ENCODE measurements around the gene ATXN10. TPM values are rescaled to one million over a fixed set of nuclear protein-coding genes. Genes with fewer than 3 reads are reported as not detected.
A peak's percentile ranks its signal among the peaks of the same experiment; 100 is the strongest.

ATXN10 gene
- total and polyA plus RNA-seq, 2 of the 13 experiments (the other 11 are each of a cell fraction or from before 2014, with no cell fraction given) = 60.1 to 194 TPM

GRCh38 chr22:45645526-45646414, 25.9 kb upstream of the ATXN10 start (continued):
- TF ChIP-seq, protein P1, sequence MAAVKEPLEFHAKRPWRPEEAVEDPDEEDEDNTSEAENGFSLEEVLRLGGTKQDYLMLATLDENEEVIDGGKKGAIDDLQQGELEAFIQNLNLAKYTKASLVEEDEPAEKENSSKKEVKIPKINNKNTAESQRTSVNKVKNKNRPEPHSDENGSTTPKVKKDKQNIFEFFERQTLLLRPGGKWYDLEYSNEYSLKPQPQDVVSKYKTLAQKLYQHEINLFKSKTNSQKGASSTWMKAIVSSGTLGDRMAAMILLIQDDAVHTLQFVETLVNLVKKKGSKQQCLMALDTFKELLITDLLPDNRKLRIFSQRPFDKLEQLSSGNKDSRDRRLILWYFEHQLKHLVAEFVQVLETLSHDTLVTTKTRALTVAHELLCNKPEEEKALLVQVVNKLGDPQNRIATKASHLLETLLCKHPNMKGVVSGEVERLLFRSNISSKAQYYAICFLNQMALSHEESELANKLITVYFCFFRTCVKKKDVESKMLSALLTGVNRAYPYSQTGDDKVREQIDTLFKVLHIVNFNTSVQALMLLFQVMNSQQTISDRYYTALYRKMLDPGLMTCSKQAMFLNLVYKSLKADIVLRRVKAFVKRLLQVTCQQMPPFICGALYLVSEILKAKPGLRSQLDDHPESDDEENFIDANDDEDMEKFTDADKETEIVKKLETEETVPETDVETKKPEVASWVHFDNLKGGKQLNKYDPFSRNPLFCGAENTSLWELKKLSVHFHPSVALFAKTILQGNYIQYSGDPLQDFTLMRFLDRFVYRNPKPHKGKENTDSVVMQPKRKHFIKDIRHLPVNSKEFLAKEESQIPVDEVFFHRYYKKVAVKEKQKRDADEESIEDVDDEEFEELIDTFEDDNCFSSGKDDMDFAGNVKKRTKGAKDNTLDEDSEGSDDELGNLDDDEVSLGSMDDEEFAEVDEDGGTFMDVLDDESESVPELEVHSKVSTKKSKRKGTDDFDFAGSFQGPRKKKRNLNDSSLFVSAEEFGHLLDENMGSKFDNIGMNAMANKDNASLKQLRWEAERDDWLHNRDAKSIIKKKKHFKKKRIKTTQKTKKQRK (IDR thresholded peaks at IDR 0.05; ENCODE audit: low read length) = no peak
- peak; percentile 4 for TF ChIP-seq TEAD3 (CRISPR knock-in tag; optimal IDR thresholded peaks at IDR 0.05; ENCODE audit: borderline replicate concordance)
- no peak for TF ChIP-seq ARNT (IDR thresholded peaks at IDR 0.05)
- no peak for TF ChIP-seq MBNL3 (CRISPR knock-in tag; conservative IDR thresholded peaks at IDR 0.05)
- TF ChIP-seq ATF3 (CRISPR knock-in tag; IDR thresholded peaks at IDR 0.05) = peak; percentile 9; the same call in 1 of the 2 replicates
- peak; percentile 79 for TF ChIP-seq YEATS4 (CRISPR knock-in tag; IDR thresholded peaks at IDR 0.05; ENCODE audit: borderline replicate concordance)
- TF ChIP-seq ZNF282 (IDR thresholded peaks at IDR 0.05; ENCODE audit: partially characterized antibody) = no peak
- 0 out of 2 replicates have a peak, but pooled peaks have one; percentile 45 for TF ChIP-seq DNMT1 (CRISPR knock-in tag; IDR thresholded peaks at IDR 0.05)
- peak; percentile 33; the same call in 1 of the 2 replicates for TF ChIP-seq RBFOX2 (IDR thresholded peaks at IDR 0.05; ENCODE audit: low read depth, low read length)
- no peak for TF ChIP-seq HNRNPL (IDR thresholded peaks at IDR 0.05; ENCODE audit: low read depth, low read length)
- TF ChIP-seq ELK4 (CRISPR knock-in tag; IDR thresholded peaks at IDR 0.05; ENCODE audit: borderline replicate concordance) = no peak
- no peak for TF ChIP-seq ZNF12 (CRISPR knock-in tag; IDR thresholded peaks at IDR 0.05)
- TF ChIP-seq ZNF782 (CRISPR knock-in tag; IDR thresholded peaks at IDR 0.05; ENCODE audit: borderline replicate concordance) = 0 out of 2 replicates have a peak, but pooled peaks have one; percentile 52
- 0 out of 2 replicates have a peak, but pooled peaks have one; percentile 33 for TF ChIP-seq POGZ (CRISPR knock-in tag; IDR thresholded peaks at IDR 0.05)
- no peak for TF ChIP-seq IRX3 (CRISPR knock-in tag; IDR thresholded peaks at IDR 0.05; ENCODE audit: borderline replicate concordance, low read depth)
- TF ChIP-seq MZF1 (CRISPR knock-in tag; IDR thresholded peaks at IDR 0.05; ENCODE audit: borderline replicate concordance) = 0 out of 2 replicates have a peak, but pooled peaks have one; percentile 50
- TF ChIP-seq KDM4B (CRISPR knock-in tag; IDR thresholded peaks at IDR 0.05) = no peak
- TF ChIP-seq THAP11 (CRISPR knock-in tag; IDR thresholded peaks at IDR 0.05) = 0 out of 2 replicates have a peak, but pooled peaks have one; percentile 36
- TF ChIP-seq ZNF879 (CRISPR knock-in tag; IDR thresholded peaks at IDR 0.05) = no peak
- peak; percentile 51 for TF ChIP-seq TFDP2 (CRISPR knock-in tag; IDR thresholded peaks at IDR 0.05)
- TF ChIP-seq, protein P2, sequence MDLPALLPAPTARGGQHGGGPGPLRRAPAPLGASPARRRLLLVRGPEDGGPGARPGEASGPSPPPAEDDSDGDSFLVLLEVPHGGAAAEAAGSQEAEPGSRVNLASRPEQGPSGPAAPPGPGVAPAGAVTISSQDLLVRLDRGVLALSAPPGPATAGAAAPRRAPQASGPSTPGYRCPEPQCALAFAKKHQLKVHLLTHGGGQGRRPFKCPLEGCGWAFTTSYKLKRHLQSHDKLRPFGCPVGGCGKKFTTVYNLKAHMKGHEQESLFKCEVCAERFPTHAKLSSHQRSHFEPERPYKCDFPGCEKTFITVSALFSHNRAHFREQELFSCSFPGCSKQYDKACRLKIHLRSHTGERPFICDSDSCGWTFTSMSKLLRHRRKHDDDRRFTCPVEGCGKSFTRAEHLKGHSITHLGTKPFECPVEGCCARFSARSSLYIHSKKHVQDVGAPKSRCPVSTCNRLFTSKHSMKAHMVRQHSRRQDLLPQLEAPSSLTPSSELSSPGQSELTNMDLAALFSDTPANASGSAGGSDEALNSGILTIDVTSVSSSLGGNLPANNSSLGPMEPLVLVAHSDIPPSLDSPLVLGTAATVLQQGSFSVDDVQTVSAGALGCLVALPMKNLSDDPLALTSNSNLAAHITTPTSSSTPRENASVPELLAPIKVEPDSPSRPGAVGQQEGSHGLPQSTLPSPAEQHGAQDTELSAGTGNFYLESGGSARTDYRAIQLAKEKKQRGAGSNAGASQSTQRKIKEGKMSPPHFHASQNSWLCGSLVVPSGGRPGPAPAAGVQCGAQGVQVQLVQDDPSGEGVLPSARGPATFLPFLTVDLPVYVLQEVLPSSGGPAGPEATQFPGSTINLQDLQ (CRISPR knock-in tag; IDR thresholded peaks at IDR 0.05) = peak; percentile 72; the same call in 1 of the 2 replicates

Data from HepG2 (cell line).